GM19452 (cell line): ENCODE measurements around the gene EVA1A.

Experiments used
- ATAC-seq: cut with Tn5 transposase; IDR thresholded peaks from one replicate; pipeline ENCODE4 v1.9.1; 2021; ENCODE audit not compliant: unreplicated experiment

EVA1A gene

DNA sequence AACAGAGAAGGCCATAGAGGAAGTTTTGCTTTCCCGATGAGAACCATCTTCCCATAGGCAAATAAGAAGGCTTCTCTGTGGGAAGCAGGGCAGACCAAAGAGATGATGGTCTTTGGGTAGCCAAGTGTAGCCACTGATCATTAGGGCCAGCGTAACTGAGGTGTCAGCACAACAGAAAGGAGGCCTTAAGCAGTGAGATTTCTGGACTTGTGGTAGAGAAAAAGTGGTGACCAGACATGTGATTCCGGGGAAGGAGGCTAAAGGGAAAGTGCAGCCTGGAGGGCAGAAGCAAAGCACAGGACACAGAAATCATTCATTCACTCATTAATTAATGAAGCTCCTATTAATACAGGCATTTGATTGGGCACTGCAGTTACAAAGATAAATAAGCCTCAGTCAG lies 15.4 kb downstream of the EVA1A start:
- ATAC-seq, result no peak

DNA sequence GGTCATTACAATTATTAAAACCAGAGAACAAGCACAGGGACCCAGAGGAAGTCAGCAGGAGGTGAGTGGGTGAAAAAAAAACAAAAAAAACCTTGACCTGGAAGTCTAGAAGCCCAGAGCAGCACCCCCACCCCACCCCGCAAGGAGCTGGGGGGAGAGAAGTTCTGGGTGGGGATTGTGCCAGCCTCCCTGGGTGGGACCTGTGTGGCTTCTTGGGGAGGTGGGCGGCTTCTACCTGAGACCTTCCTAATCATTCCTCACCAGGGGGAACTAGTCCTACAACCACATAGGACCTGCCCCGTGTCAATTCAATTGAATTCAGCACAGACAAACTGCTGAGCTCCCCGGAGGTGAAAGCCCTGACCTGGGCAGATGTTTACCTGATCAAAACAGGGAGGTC lies 17.3 kb downstream of the EVA1A start:
- no peak for ATAC-seq

DNA sequence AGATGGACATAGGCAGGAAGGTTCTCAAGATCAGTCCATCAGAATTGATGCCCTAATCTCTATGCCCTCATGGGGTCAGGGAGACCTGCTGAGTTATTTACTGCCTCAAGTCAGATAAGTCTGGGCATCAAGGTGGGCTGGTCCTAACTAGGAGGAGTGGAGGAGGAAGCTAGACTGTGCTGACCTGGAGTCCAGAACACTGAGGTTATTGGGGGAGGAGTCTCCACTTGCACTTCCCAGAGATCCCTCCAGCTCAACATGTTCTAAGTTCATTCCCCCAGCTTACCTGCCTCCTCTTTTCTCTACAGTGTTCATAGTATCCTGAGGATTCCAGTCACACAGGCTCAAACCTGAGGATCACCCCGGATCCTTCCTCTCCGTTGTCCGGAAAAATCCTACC lies 19.3 kb downstream of the EVA1A start:
- no peak for ATAC-seq

DNA sequence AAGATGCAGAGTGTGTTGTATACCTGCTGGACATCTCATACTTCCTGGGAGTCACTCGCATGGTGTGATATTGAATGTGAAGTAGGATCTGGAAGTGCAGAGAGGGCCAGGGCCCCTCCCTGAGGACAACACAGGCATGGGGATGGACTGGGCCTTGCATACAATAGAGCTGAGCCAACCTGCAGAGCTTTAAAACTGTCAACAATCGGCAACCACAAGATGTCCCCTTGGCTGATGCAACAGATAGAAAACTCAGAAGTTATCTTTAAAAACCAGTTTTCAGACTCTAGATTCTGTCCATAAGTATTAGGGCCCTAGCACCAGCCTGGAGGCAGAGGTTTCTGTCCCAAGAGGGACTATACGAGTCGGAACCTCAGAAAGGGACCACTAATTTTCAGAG lies 19.7 kb downstream of the EVA1A start:
- ATAC-seq, result no peak

DNA sequence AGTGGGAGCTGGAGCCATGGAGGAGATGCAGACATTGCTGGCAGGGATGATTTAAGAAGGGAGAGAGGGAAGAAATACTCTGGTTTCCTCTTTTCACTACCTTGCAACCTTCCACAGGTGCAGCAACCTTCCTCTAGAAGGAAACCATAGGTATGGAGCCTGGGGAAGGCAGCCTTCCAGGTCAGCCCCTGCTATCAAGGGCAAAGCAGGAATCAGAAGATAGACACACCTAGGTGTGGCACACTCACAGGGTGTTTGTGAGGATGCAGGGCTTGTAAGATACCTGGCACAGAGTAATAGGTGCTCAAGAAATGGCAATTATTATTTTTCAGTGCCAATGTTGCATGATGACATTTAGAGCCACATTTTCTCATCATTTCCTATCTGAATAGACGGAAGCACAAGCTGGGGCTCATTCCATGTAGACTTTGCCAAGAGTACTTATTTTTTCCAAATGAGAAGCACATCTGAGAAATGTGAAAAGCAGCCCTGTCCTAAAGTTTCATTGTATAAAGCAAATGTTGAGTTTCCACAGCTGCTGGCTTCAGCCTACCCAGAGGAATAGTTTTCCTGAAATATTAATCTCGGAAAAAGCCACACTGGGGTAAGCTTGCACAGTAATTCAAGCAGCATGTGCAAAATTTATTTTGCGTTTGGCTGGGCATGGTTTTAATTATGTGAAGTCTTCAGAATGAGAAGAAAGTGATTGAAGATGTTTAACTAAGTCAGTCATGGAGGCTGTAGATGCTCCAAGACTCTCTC lies 20.6 kb downstream of the EVA1A start:
- ATAC-seq, result no peak

DNA sequence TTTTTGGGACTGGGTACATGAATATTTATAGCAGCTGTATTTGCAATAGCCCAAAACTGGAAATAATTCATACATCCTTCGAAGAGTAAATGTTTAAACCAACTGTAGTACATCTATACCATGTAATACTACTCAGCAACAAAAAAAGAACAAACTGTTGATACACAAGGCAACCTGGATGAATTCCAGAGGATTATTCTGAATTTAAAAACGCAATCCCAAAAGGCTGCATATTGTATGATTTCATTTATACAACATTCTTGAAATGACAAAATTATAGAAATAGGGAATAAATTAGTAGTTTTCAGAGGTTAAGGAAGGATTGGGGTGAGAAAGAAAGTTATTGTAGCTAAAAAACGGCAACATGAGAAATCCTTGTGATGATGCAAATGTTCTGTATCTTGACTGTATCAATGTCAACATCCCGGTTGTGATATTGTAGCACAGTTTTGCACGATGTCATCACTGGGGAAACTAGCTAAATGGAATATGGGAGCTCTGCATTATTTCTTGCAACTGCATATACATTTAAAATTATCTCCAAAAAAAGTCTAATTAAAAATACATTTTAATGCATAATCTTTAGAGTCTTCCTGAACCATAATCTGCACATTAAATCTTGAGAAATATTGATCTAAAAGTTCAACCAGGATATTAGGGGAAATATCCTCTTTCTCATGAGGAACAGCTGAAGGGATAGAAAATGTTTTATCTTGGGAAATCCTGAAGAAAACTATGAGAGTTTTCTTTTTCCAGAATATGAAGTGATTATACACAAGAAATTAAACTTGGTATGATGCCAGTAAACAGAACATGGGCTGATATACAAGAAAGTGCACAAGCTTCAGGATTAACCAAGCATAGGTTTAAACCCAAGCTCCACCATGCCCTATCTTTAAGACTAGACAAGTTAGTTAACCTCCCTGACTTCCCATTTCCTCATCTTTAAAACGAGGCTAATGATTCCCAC lies 21.9 kb downstream of the EVA1A start:
- no peak for ATAC-seq

DNA sequence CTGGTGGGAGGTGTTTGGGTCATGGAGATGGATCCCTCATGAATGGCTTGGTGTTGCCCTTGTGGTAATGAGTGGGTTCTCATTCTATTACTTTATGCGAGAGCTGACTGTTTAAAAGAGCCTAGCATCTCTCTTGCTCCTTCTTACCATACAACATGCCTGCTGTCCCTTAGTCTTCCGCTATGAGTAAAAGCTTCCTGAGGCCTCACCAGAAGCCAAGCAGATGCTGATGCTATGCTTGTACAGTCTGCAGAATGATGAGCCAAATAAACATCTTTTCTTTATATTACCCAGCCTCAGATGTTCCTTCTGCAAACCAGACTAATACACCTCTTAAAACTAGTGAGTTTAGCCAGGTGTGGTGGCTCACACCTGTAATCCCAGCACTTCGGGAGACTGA lies 23.1 kb downstream of the EVA1A start:
- no peak for ATAC-seq

DNA sequence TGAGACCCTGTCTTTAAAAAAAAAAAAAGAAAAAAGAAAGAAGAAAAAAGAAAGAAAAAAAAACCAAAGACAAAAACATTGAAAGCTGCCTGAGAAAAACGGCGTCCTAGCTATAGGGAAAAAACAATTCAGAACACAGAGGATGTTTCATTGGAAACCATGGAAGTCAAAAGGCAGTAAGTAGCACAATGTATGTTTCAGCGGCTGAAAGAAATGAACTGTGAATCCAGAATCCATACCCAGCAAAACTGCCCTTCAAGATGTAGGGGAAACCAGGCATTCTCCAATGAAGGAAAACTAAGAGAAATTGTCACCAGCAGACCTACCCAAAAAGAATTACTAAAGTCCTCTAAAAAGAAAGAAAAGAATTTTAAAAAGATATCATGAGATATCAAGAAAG lies 27.6 kb downstream of the EVA1A start:
- no peak for ATAC-seq

DNA sequence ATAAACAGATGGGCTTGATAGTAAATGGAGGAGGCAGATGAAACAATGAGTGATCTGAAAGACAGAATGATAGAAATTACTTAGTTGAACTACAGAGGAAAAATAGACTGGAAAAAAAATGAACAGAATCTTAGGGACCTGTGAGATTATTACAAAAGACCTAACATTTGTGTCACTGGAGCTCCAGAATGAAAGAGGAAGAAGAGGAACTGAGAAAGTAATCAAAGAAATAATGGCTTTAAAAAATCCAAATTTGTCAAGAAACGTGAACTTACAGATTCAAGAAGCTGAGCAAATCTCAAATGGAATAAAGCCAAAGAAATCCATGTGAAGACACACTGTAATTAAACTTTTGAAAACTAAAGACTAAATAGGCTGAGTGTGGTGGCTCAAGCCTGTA lies 28.3 kb downstream of the EVA1A start:
- no peak for ATAC-seq

DNA sequence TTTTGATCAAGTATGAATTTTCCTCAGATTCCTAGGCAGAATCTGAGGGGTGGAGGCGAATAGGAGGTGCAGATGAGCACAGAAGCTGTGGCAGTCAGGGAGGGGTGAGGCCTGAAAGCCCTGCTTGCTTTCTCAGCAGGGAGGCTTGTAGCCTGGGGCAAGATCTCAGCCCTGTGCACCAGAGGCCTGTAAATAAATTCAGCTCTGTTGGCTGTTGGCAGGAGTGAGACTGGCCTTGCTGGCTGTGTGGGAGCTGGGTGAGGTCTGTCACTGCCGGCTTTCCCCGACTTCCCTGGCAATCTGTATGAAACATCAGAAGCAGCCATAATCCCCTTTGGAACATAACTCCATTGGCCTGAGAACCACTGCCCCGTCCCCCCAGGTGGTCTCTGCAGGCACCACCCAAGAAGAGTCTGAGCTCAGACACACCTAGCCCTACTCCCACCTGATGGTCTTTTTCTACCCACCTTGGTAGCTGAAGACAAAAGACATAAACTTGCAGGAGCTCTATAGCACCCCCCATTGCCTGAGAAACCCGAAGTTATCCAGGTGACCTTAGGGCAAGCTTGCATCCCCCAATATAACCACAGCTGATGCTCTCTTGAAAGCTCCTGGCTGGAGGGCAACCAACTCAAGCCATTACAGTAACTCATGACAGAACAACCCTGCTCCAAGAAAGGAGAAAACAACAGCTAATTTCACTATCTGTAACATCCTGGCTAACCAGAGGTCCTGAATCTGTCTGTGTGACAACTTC lies 32.3 kb downstream of the EVA1A start:
- no peak for ATAC-seq

DNA sequence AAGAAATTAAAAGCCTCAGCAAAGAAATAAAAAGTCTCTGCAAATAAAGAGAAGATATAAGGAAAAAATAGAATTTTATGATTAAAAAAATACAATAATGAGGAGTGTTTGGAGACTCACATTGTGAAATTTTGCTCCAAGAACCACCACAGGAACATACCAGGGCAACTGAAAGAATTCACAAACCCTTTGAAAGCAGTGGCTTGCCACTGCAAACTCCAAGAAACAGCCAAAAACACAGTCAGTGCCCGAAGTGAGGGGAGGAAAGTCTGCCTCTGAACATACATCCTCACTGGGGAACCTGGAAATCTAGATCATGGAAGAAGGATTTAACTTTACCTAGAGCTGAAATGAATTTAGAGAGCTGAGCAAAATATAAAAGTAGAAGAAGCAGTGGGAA lies 33.1 kb downstream of the EVA1A start:
- no peak for ATAC-seq

DNA sequence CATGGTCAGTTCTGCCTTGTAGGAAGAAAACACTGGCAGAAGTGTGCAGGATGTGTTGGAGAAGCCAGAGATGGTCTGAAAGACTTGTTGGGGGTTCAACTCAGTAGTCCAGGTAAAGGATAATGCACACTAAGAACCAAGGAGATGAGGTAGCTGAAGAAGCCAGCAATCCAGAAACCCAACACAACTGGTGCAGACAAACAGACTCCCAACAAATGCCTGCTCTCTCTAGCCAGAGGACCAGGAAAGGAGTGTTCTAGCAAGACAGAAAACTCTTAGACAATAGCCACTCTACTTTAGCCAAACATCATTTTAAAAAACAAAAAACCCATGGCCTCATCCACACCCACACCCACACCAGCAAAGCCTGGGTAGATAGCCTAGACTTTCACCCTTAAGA lies 33.9 kb downstream of the EVA1A start:
- ATAC-seq, result no peak

DNA sequence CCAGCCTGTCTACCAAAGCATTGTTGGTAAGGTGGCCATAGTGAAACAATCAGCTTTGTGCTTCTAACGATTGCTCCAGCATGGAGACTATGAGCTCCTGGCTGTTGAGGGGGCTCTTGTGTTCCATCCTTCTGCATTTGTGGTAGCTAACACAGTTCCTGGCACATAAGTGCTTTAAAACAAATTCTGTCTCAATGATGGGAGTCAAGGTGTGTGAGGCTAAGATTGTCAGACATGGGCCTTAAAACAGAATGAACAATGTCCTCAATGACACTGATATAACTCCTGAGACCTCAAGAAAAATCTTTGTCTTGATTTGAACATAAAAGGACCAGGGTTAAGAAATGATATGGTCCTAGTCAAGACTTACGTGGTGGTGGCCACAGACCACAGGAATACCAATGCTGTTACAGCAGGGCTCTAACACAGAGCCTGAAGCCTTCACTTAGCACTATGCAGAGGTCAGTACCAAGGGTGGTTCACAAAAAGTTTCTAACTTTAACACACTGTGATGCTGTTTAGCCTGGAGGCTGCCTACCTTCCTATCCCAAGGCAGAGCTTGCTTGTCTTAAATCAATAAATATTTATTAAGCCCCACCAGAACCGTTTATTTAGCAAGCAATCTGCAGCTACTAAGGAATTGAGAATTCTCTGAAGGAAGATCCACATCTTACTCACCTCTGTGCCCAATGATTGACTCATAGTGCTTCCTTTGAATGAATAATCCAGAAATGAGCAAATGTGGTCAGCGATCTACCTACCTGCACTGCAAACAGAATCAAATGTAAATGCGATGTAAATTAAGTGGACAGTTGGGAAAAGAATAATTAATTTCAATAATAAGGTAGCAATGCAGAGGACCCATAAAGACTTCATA lies 35.1 kb downstream of the EVA1A start:
- ATAC-seq, result no peak

DNA sequence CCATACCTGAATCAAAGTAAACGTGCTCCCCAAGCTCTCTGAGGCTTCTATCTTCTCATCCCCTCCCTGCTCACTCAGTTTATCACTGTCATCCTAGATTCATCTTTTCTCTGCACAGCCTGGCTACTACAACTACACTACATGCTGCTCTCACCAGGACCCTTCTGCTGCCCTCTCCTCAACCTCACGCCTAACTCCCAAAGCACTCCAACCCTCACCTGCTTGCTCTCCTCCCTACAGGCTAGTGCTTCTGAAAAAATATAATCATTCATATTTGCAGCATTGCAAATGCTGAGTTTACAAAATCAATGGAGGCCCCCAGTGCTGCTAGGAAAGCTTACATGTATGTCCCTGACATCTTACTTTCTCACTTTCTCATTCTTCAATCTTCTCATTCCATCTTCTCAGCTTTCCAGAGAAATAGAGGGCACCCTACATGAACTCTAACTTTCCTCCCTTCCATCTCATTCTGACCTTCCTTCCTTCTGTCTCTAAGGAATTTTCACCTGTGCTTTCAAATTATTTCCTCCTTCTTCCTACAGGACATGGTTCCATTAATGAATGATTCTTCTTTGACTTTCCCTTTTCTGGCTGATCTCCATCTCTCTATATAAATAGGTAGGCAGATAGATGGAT lies 36.3 kb downstream of the EVA1A start:
- no peak for ATAC-seq

DNA sequence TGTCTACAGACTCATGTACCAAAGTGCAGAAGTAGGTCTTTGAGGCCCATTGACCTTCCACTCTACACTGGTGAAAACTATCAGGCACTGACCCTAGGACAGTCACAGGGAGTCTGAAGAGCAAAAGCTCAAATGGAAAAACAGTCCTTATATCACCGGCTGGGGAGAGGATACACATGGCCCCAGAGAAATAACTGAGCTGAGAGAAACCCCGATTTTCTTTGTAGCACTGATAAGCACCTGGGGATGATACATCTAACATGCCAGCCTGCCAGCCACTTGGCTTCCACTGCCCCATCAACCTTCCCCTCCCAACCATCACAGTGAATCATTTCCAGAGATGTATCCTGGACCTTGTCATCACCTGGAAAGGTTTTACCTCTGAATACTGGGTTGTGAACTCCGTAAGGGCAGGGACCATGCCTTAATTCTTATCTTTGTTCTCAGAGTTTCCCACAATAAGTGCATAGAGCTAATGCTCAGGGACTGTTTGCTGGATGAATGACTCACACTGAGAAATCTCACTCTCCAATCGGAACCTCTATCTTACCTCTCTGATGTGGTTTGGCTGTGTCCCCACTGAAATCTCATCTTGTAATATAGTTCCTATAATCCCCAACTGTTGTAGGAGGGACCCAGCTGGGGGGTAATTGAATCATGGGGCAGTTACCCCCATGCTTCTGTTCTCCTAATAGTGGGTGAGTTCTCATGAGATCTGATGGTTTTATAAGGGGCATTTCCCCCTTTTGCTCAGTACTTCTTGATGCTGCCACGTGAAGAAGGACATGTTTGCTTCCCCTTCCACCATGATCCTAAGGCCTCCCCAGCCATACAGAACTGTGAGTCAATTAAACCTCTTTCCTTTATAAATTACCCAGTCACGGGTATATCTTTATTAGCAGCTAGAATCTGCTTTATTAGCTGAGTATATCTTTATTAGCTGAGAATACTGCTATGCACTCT lies 37.1 kb downstream of the EVA1A start:
- peak; percentile 72 for ATAC-seq

DNA sequence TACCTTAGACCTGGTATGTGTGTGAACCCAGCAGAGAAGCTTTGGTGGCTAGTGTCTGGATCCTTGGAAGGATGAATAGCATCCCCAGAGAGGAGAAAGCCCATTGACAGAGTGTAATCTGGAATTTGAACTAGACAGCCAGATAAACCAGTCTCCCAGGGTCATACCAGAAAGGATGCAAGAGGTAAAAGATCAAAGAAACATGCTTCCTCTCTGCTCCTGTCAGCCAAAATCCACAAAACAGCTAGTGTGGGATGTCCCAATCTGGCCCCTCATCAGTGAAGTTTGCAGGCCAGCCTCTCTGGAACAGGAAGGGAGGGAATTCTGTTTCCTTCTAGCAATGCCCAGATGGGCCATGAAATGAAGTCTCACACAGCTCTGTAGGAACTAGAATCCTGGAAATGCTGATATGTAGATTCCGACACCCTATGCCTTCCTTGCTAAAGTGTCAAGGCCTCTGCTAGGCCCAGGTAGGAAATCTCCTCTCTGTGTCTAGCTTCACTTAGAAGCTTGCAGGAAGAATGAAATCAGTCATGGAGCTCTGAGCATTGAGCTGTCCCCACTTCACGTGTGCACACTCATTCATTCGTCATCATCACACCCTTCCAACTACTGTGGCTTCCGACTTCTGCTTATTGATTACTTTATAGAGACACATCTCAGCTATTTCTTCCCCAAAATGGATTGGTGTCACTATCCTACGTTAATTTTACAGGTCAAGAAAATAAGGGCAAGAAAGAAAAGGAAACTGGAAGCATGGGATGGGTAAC lies 38.0 kb downstream of the EVA1A start:
- ATAC-seq, result no peak

DNA sequence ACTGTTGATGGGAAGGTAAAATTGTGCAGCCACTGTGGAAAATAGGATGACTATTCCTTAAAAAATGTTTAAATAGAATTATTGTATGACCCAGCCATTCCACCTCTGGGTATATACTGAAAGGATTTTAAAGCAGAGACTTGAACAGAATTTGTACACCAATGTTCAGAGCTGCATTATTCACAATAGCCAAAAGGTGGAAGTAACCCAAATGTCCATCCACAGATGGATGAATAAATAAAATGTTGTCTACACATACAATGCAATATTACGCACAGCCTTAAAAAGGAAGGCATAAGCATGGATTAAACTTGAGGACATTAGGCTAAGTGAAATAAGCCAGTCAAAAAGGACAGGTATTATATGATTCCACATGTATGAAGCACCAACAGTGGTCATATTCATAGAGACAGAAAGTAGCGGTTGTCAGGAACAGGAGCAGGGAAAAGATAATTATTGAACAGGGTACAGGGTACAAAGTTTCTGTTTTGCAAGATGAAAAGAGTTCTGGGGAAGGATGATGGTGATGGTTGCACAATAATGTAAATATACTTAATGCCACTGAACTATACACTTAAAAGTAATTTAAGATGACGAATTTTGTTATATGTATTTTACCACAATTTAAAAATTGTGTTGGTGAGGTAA lies 39.4 kb downstream of the EVA1A start:
- ATAC-seq, result no peak

DNA sequence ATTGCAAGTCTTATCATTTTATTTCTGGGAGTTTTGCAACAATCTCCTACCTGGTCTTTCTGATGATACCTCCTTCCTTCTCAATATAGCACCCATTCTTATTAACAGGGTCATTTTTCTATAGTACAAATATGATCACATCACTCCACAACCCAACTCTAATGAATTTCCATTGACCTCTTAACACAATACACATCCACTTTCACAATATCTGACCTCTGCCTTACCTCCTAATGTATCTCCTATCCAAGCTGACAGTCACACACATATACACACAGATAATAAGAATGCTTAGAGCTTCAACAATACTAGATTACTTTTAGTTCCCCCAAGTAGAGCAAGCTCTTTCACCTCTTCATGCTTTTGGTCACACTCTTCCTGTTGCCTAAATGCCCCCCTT lies 40.9 kb downstream of the EVA1A start:
- ATAC-seq, result no peak
